ENCODE measurements around the gene TMED10.
"Not testable (repeated sequence)": the region's sequence is repeated elsewhere in the genome, so short reads cannot be mapped to it uniquely, and the experiment has no call there.

The TMED10 gene

GRCh38 chr14:75127903-75128595, 48.4 kb downstream of the TMED10 start:
- DNase-seq (ENCODE audit: low read depth, low spot score): no peak

GRCh38 chr14:75127474-75127820, 49.0 kb downstream of the TMED10 start:
- not testable (repeated sequence) for DNase-seq (ENCODE audit: low read depth, low spot score)

GRCh38 chr14:75126679-75127473, 49.5 kb downstream of the TMED10 start, which contains the start of gene NEK9:
NEK9 (minus strand) TSS chr14:75127048; CDS start chr14:75126921, 127 bp downstream.
- peak; percentile 91 for DNase-seq (ENCODE audit: low read depth, low spot score)

- DNase-seq (ENCODE audit: low read depth, low spot score): no peak
Measured at GRCh38 chr14:75126121-75126544, 50.3 kb downstream of the TMED10 start.

- DNase-seq (ENCODE audit: low read depth, low spot score): peak; percentile 46
Measured at GRCh38 chr14:75125617-75126016, 50.8 kb downstream of the TMED10 start.

- peak; percentile 82 for DNase-seq (ENCODE audit: low read depth, low spot score)
Measured at GRCh38 chr14:75123991-75124390, 52.4 kb downstream of the TMED10 start.

- DNase-seq (ENCODE audit: low read depth, low spot score): no peak
Measured at GRCh38 chr14:75121552-75121951, 54.9 kb downstream of the TMED10 start.

- DNase-seq (ENCODE audit: low read depth, low spot score): no peak
Measured at GRCh38 chr14:75120541-75121291, 55.7 kb downstream of the TMED10 start.

- DNase-seq (ENCODE audit: low read depth, low spot score): peak; percentile 4
Measured at GRCh38 chr14:75119056-75119455, 57.4 kb downstream of the TMED10 start.

GRCh38 chr14:75113932-75114539, 62.4 kb downstream of the TMED10 start:
- no peak for DNase-seq (ENCODE audit: low read depth, low spot score)

- no peak for DNase-seq (ENCODE audit: low read depth, low spot score)
Measured at GRCh38 chr14:75109877-75110276, 66.5 kb downstream of the TMED10 start.

- DNase-seq (ENCODE audit: low read depth, low spot score): no peak
Measured at GRCh38 chr14:75107186-75107585, 69.2 kb downstream of the TMED10 start.

GRCh38 chr14:75101491-75101890, 74.9 kb downstream of the TMED10 start:
- DNase-seq (ENCODE audit: low read depth, low spot score): no peak

- no peak for DNase-seq (ENCODE audit: low read depth, low spot score)
Measured at GRCh38 chr14:75098682-75099081, 77.7 kb downstream of the TMED10 start.

GRCh38 chr14:75098212-75098611, 78.2 kb downstream of the TMED10 start:
- DNase-seq (ENCODE audit: low read depth, low spot score): no peak

- no peak for DNase-seq (ENCODE audit: low read depth, low spot score)
Measured at GRCh38 chr14:75096959-75097358, 79.5 kb downstream of the TMED10 start.

- no peak for DNase-seq (ENCODE audit: low read depth, low spot score)
Measured at GRCh38 chr14:75095690-75096089, 80.7 kb downstream of the TMED10 start.

GRCh38 chr14:75094896-75095295, 81.5 kb downstream of the TMED10 start:
- no peak for DNase-seq (ENCODE audit: low read depth, low spot score)

GRCh38 chr14:75092698-75093097, 83.7 kb downstream of the TMED10 start:
- no peak for DNase-seq (ENCODE audit: low read depth, low spot score)

- no peak for DNase-seq (ENCODE audit: low read depth, low spot score)
Measured at GRCh38 chr14:75091251-75091650, 85.2 kb downstream of the TMED10 start.

GRCh38 chr14:75090353-75090752, 86.1 kb downstream of the TMED10 start:
- DNase-seq (ENCODE audit: low read depth, low spot score): no peak
